Measurements from ENCODE around the gene PPP2R5D.
"Not testable (repeated sequence)": the region's sequence is repeated elsewhere in the genome, so short reads cannot be mapped to it uniquely, and the experiment has no call there.

PPP2R5D gene

DNA sequence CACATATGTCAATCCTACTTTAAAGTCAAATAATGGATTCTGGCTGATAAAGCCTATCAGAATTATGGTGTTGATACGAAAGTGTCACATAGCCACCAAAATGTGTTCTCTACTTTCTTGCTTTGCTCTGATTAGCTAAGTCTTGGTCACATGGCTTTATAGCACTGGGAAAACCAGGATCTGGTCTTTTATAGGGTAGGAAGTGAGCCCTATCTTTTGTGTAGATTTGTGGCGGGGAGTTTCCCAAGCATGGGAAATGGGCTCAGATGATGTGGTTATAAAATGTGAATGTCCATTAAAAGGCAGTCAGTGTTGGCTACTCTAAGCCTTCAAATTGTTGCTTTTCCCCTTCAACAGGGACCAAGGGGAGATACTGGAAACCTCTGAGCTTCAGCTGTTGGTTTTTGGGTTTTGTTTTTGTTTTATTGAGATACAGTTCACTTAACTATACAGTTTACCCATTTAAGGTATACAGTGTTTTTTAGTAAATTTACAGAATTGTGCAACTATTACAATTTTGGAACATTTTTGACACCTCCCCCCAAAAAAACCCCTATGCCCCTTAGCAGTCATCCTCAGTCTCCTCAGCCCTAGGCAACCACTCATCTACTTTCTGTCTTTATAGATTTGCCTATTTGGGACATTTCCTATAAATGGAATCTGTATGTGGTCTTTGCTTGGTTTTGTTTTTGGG is 49.3 kb downstream of the PPP2R5D start:
- DNase-seq, result no peak

DNA sequence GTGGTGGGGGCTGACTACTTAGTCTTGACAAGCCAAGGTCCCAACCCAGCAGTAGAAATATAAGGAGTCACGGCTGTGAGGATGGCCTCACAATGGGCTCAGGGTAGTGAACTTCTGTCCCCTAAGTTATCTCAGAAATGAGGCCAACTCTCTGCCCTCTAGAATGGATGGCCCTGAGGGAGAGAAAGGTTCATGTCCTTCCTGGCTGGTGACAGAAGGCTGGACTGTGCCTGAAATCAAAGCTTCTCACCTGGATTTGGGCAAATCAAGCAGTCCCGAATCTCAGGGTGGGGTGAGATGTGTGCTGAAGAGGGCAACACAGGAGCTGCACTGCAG is 49.8 kb downstream of the PPP2R5D start:
- no peak for DNase-seq

DNA sequence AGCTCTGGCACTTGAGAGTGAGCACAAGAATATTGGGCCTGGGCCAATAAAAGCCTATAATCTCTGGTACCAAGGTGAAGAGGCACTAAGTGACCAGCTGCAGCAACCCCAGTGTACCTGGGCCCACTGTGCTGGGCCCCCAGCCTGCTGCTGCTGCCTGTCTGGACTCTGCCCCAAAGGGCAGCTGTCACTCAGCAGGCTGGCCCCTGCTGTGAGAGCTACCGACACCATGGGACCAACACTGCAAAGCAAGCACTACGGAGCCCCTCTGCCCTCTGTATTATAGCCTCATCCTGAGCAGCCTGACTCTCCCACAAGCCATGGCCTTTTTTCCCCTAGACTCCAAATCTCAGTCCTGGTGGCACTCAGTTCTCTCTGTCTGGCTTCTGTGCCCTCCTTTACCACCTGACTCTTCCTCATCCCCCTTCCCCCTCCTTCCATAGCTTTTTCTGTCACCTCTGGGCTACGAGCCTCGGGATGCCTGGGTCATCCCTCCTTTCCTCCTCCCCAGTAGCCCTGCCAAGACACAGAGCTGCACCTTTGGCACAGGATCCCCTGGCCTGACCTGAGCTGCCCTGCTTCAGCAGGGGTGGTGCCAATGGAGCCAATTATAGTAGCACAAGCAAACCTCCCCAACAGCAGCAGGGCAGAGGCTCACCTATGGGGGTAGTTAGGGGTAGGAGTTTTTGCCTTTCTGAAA is 51.3 kb downstream of the PPP2R5D start:
- DNase-seq, result no peak

DNA sequence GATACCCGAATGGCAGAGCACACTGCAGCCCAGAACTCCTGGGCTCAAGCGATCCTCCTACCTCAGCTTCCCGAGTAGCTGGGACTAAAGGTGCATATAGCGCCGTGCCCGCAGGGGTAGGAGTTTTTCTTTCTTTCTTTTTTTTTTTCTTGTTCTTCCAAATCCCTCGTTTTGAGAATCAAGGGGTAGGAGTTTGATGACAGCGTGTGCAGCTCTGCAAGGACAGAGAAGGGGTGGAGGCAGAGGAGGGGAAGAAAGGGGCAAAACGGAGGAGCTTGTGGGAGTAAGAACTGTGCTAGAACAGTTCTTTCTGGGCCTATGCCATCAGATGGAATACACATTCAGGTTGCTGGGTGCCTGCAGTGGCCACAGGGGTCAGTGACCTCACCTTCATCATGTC is 52.3 kb downstream of the PPP2R5D start:
- no peak for DNase-seq

DNA sequence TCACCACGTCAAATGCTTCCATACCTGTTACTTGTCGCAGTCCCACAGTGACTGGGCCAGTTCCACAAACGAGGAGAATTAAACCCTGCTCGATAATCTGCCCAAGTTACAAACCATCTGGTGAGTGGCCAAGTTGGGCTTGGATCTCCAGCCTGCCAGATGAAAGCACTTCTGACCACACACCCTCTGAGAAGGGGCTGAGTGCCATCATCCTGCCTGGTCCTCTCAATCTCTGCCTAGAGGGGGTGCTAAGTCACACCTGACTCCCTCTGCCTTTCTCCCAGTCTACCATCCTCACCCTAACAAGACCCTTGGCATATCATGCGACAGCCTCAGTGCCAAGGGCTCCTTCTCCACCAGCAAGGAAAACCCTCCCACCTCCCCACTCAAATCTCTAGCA is 52.8 kb downstream of the PPP2R5D start:
- DNase-seq, result no peak

DNA sequence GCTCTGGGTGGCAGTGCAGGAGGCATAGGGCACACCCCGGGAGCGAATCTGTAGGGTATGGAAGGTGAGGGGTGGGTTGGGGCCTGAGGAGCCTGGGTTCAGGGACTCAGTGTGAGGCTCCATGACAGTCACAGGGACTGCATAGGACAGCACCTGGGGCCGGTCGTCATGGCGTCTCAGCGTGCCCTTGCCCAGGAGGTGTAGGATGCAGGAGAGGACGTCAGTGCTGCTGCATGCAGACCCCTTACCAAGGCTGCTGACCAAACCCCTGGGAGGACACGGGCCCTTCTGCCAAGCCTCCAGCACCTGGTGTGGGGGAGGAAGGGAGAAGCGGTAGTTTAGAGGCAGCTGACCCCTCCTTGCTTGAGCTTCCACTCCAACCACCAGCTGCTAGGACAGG is 53.3 kb downstream of the PPP2R5D start:
- DNase-seq, result no peak

DNA sequence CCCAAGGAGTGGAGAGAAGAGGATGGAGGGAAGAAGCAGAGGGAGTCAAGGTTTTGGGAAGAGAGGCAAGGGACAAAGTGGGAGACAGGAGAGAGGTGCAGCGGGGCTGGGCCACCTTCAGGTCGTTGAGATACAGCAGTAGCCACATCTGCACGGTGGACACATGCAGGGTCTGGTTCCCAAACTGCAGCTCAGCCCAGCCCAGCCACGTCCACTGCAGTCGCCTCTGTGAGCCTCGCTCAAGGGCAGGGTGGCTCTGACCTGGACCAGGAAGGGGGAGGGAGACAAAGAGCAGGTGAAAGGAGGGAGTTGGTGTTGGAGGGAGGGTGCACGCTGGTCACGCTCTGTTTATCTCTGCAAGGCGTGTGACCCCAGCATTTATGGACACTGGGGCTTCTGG is 54.4 kb downstream of the PPP2R5D start:
- DNase-seq, result no peak

DNA sequence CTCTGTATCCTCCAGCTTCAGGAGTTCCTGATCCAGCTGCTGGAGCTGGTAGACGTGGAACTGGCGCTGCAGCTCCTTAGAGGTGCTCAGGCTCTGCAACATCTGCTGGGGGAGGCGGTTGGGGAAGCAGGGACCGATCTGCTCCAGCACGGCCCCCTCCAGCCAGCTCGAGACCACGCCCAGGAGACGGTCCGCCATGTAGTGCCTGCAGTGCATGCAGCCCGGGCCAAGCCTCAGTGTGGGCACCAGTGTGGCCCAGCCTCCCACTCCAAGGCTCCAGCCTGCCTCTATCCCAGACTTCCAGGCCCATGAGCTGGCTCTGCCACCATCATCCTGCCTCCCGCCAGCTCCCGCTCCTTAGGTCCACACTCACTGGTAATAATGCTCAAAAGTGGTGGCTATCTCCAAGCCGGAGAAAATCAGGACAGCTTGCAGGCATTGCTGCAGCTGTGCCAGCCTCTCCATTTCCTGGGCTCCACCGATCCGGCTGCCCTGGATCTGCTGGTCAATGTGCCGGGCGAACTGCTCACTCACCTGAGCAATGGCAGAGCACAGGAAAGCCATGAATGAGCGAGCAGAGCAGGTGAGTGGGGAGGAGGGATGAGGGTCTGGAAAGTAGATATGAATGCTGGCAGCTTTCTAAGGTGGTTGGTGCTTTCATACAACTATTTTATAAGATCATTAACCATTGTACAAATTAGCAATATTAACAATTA is 56.3 kb downstream of the PPP2R5D start:
- DNase-seq, result no peak

DNA sequence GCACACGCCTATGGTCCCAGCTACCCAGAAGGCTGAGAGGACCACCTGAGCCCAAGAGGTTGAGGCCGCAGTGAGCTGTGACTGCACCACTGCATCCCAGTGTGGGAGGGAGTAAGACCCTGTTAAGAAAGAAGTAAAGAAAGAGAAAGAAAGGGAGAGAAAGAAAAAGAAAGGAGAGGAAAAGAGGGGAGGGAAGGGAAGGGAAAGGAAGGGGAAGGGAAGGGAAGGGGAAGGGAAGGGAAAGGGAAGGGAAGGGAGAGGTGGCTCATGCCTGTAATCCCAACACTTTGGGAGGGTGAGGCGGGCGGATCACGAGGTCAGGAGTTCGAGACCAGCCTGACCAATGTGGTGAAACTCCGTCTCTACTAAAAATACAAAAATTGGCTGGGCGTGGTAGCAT is 57.1 kb downstream of the PPP2R5D start:
- DNase-seq, result not testable (repeated sequence)

DNA sequence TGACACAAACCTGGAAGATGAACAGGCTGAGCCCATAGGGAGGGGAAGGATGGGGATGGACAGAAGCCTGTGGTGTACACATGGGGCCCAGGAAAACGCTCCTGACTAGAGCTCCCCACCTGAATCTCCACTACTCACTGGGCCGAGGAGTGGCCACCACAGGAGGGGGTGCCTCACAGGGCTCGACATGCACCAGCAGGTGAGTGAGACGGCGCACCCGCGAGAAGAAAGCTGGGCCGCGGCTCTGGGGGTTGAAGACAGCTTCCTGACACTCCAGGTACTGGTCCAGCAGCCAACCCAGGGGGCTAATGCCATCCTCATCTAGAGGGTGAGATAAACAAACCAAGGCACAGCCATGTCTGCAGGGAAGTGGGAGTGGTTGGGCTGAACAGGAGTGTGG is 58.9 kb downstream of the PPP2R5D start:
- DNase-seq, result no peak

DNA sequence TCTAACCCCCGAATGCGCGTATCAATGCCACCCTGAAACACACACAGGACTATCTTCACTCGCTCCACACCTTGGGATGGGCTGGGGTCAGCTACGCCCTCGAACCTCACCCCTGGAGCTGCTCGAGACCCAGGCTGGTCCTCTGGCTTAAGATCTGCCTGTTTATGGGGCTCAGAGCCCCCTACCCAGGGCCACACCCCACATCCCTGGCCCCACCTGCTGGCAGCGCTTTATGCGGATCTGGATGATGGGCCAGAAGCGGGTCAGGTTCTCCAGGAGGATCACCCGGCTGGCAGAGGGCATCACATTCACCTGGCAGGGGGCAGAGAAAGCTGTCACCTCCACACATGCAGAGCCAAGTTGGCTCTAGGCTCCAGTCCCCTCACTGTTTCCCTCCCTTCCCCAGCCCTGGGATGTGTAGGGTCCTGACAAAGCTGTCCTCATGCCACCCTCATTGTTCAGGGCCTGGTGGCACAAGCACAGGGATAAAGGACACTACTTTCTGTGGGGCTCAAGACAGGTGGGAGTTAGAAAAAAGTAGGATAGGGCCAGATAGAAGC is 61.1 kb downstream of the PPP2R5D start:
- DNase-seq, result no peak

DNA sequence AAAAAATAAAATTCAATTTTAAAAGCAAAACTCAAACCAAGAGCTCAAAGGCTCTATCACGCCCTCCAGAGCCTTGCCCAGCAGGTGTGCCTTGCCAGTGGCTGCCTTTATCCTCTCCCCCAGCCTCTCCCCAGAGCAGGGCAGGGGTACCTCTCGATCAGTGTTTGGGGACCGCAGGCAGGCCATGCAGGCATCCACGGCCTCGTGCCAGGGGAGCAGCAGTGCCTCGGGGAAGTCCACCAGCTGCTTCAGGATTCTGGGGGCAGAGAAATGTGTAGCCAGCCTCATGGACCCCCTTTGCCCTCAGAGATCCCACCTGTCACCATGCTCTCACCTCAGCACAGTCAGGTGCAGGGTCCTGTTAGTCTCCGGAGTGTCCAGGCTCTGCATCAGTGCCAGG is 63.6 kb downstream of the PPP2R5D start:
- no peak for DNase-seq

DNA sequence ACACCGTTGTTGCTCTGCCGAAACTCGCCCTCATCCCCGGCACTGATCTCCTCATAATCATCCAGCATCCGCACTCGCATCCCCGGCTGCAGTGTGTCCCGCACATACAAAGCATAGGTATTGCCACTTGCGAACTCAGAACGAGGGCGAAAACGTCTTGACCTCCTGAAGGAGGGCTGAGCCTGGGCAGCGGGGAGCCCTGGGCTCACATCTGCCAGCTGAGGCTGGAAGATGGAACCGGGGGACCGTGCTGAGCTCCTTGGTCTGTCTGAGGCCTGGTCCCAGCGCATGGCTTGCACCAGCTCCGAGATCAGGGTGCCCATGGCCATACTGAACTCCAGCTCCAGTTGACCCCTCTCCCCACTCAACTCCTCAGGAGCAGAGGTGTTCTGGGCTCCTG is 66.6 kb downstream of the PPP2R5D start:
- DNase-seq, result no peak

DNA sequence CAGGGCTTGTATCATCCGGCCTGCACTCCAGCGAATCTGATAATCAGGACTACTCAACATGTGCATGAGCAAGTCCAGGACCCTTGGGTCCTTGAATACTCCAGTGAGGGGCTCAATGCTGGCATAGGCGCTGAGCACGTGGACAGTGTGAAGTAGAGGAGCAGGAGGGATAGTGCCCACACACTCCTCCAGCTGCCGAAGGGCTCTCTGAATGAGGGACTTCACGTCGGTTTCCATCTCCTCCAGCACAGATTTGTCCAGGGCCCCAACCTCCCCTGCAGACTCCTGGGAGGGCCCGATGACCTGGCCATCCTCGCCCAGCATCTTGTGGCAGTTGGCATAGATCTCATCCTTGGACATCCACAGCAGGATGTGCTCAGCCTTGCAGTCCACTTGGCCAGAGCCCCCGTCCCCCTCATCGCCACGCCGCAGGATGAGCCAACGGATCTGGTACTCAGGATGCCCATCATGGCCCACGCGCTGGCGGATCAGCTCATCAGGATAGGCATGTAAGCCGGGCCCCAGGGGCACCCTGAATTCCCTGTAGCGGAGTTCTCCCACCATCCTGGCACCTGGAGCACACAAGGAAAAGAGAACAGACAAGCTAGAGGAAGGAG is 68.0 kb downstream of the PPP2R5D start:
- DNase-seq, result no peak

DNA sequence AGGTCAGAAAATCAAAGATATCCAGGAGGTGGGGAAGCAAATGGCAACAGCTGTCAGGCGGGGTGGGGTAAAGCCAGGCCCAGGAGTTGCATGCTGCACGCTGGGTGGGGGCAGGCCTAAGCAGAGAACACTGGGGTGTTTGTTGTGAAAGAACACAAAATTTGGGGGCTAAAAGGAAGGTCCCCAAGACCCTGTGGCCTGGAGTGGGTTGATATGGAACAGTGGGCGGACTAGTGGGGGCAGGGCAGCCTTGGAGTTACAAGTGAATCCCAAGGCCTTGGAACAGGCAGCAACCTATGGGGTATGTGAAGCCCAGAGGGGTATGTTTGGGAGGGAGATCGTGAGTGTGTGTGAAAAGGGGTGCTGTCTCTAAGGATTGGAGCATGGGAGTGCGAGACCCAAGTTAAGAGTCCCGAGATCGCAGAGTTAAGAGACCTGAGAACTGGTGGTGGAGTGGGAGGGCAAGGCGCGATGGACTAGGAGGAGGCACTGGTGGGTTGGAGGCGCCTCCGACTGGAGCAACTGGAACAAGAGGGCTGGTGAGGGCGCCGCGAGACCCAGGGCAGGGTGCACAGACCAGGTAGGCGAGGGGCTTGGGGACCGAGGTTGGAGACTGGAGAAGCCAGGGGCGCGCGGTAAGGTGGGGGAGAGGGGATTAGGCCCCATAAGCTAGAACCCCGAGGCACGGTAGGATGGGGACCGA is 68.6 kb downstream of the PPP2R5D start:
- DNase-seq, result no peak

DNA sequence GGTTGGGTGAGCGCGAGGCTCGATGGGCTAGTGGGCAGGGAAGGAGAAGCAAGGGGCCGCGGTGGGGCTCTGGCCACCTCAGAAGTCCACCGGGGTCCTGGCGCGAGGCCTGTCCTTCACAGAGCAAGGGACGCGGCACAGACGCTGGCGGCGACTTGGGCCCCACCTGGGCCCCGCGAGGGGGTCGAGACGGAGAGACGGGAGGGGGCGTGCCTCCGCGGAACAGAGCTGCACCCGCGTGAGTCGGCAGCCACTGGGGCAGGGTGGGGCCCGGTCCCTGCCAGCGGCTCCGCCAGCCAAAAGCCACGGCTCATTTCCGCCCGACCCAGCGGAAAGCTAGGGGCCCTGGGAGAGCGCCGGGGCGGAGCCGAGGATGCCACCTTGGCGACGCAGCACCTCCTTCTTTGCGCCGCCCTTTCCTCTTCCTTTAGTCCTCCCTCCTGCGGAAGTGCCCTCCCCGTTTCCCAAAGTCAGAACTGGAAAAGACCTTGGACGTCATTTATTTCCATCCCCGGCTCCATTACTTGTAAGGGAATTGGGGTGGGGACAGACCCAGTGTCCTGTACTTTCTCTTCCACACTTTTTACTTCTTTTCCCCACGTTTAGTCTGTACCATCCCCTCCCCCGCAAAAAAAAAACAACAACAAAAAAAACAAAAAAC is 69.3 kb downstream of the PPP2R5D start, which contains the start of gene CUL7:
Gene CUL7 (minus strand): TSS at position 307 of the 661 bp plus-strand sequence. CDS start 1,063 bp downstream, outside the sequence.
- peak; percentile 78 to 85 for DNase-seq

DNA sequence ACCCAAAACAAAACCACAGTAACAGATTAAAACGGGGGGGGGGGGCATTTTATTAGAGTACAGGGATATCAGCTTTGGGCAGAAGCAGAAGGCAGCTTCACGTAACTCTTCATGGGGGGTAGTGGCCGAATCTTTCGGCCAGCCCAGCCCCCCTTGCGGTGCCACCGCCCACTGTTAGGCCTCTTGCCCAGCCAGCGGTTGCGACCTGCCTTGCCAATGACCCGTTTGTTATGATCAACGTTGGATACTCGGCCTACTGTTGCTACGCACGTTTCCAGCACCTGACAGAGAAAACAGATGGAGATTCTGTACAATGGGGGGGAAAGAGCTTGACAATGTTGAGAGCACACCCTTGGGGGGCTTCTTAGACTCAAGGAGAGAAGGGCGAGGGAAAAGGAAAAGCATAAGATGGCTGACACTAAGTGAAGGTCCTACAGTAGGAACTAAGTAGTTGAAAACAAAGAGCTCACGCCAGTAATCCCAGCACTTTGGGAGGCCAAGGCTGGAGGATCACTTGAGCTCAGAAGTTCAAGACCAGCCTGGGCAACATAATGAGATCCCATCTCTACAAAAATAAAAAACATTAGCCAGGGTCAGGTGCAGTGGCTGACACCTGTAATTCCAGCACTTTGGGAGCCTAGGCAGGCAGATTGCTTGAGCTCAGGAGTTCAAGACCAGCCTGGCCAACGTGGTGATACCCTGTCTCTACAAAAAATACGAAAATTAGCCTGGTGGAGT is 70.0 kb downstream of the PPP2R5D start:
- no peak for DNase-seq

DNA sequence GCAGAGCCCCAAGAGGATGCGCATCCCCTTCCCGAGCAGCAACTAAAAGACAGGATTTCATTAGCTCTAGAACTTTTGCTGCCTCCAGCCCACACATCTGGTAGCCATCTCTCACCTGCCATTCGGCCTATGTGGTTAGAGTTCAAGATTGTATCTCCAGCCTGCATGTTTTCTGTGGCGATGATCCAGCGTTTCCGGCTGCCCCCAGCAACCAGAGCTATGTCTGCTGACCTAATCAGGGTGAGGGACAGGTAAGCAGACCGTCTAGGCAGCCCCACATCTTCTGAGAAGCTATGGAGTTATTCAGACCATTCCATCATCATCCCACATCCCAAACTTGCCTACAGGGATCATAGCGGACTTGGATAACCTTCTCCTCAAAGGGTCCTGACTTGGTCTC is 71.6 kb downstream of the PPP2R5D start:
- DNase-seq, result no peak

DNA sequence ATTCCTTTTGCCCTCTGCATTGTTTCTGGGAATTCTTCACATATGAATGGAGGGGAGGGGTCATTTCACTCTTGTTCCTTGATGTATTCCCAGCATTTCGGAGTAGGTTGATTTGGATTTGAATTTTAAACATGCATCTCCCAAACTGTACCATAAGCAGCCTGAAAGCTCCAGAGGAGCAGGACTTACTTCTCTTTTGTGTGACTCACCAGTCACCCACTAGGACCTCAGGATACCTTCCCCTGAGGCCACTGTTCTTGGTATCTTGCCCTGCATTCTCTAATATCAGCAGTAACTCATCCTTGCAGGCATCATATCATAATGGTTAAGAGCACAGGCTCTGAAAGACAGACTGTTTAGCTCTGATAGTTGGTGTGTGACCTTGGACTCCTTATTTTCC is 74.2 kb downstream of the PPP2R5D start:
- no peak for DNase-seq

DNA sequence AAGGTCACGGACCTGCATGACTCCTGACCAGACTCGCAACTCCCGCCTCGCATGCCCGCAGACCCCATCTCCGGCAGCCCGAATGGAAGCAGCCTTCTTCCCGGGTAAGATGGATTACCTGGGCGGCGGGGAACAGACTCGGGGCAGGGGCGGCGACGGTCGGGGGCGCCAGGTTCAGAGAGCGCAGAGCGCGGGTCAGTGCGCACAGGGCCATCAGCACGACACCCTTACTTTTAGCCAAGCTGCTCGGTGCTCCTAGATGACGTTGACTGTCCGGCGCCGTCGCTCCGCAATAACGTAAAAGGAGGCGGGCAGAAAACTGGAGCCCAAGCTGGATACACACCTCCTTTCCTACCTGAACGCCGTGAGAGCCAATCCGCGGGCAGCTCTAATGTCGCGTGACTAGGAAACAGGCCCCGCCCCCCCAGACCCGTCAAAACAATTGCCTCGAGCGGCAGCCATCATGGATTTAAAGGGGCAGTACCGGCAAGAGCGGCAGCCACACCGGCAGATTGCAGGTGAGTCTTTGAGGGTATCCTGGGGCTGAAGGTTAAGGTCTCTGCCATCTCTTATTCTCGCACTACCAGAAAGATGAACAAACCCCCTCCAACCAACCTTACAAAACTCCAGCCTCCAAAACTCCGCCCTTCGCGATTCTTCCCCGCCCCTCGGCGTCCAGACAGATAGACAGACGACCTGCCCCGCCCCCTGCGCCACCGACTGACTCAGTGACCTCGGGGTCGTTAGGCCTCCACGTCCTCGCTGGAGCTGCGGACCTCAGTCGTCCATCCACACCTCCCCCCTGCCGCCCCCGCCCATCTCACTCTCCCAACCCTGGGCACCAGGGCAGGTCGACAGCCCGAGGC is 75.0 kb downstream of the PPP2R5D start, which contains the start of the genes KLC4 and MRPL2:
Gene KLC4 (plus strand): TSS at position 464 of the 866 bp plus-strand sequence. CDS start 1,705 bp downstream, outside the sequence.
Gene MRPL2 (minus strand): TSS at position 267 of the 866 bp plus-strand sequence. CDS start 53 bp downstream, at position 214.
- peak; percentile 98 for DNase-seq

Data from NCI-H1930 (cell line).